Keratinocyte (primary cell): Measurements from ENCODE around the gene RASL11A. TPM values are rescaled to one million over a fixed set of nuclear protein-coding genes. Genes with fewer than 3 reads are reported as not detected.
"Not testable (repeated sequence)": the region's sequence is repeated elsewhere in the genome, so short reads cannot be mapped to it uniquely, and the experiment has no call there.

Experiments used
- DNase-seq: peaks from one replicate; pipeline ENCODE4 v3.0.0-alpha.2; 2011; ENCODE audit warnings: low read depth, missing footprints, low spot score
- FAIRE-seq: peaks from 2 replicates; lab custom pipeline; 2011; peaks lifted over from hg19 to GRCh38; lab: Jason Lieb, UNC
- H2AFZ ChIP-seq: 2 replicates; pipeline ENCODE4 v1.6.0; 2012; ENCODE audit warnings: low read length, control low read depth, inconsistent platforms; ENCODE audit not compliant: control insufficient read depth
- H3K27ac ChIP-seq: 2 replicates; pipeline ENCODE4 v1.5.1; 2011; ENCODE audit warnings: low read length; ENCODE audit not compliant: control insufficient read depth, insufficient read depth
- H3K27me3 ChIP-seq: 3 replicates; pipeline ENCODE4 v1.6.0; 2011; ENCODE audit warnings: low read length; ENCODE audit not compliant: control insufficient read depth, insufficient read depth; ENCODE audit errors: extremely low read depth
- H3K36me3 ChIP-seq, 2 experiments: 2 replicates in 1 of 2; 3 replicates in 1 of 2; pipeline ENCODE4 v1.5.1; 2011; ENCODE audit warnings: low read length in 2 of 2, mild to moderate bottlenecking in 1 of 2; ENCODE audit not compliant: control insufficient read depth in 2 of 2, insufficient read depth in 2 of 2; ENCODE audit errors: extremely low read depth in 1 of 2
- H3K4me1 ChIP-seq: 3 replicates; pipeline ENCODE4 v1.5.1; 2011; ENCODE audit warnings: low read length; ENCODE audit not compliant: control insufficient read depth, insufficient read depth; ENCODE audit errors: extremely low read depth
- H3K4me2 ChIP-seq: 3 replicates; pipeline ENCODE4 v1.6.0; 2011; ENCODE audit warnings: low read depth, low read length; ENCODE audit not compliant: control insufficient read depth, insufficient read depth; ENCODE audit errors: extremely low read depth
- H3K4me3 ChIP-seq, 3 experiments: fragments of 200-600 bp in 1 of 3; sonication (generic) in 1 of 3; 2 replicates in 2 of 3; 3 replicates in 1 of 3; pipeline ENCODE4 v1.5.1; 2011 to 2016; ENCODE audit warnings: low read length in 3 of 3, mild to moderate bottlenecking in 3 of 3, control low read depth in 2 of 3, inconsistent platforms in 1 of 3, low read depth in 1 of 3, mixed read lengths in 1 of 3, mixed run types in 1 of 3, moderate library complexity in 1 of 3; ENCODE audit not compliant: control insufficient read depth in 2 of 3, insufficient read depth in 2 of 3; ENCODE audit errors: extremely low read depth in 1 of 3
- H3K79me2 ChIP-seq: 2 replicates; pipeline ENCODE4 v1.6.0; 2012; ENCODE audit warnings: low read length; ENCODE audit not compliant: control insufficient read depth, insufficient read depth
- H3K9ac ChIP-seq: 3 replicates; pipeline ENCODE4 v1.6.0; 2011; ENCODE audit warnings: low read length; ENCODE audit not compliant: control insufficient read depth, insufficient read depth; ENCODE audit errors: extremely low read depth
- H3K9me1 ChIP-seq: 3 replicates; pipeline ENCODE4 v1.6.0; 2011; ENCODE audit warnings: low read length; ENCODE audit not compliant: control insufficient read depth, insufficient read depth; ENCODE audit errors: extremely low read depth
- H3K9me3 ChIP-seq: 2 replicates; pipeline ENCODE4 v1.5.1; 2012; ENCODE audit warnings: low read depth, low read length; ENCODE audit not compliant: control insufficient read depth
- H4K20me1 ChIP-seq: 3 replicates; pipeline ENCODE4 v1.6.0; 2011; ENCODE audit warnings: low read length; ENCODE audit not compliant: control insufficient read depth, insufficient read depth; ENCODE audit errors: extremely low read depth
- CTCF ChIP-seq, 3 experiments: IDR thresholded peaks in 1 of 3; conservative IDR thresholded peaks in 1 of 3; optimal IDR thresholded peaks in 1 of 3; 2 replicates in 2 of 3; 3 replicates in 1 of 3; pipeline versions ENCODE3 to v1.5.1; 2011; ENCODE audit warnings: low read length in 3 of 3, mild to moderate bottlenecking in 3 of 3, moderate library complexity in 2 of 3, control low read depth in 1 of 3, inconsistent platforms in 1 of 3; ENCODE audit not compliant: insufficient read depth in 2 of 3; ENCODE audit errors: extremely low read depth in 1 of 3
- EZH2 ChIP-seq: IDR thresholded peaks from one replicate; pipeline ENCODE4 v1.6.1; 2012; ENCODE audit warnings: inconsistent platforms, mild to moderate bottlenecking, low read length, moderate library complexity
- dilution Hi-C: fragments of 300-500 bp; cut with MboI; formaldehyde crosslinking; loops from one replicate; pipeline ENCODE4 v1.7.0; 2020; ENCODE audit warnings: low sequenced_read_pairs; ENCODE audit not compliant: extremely low pct_ligation_motif_present
- polyA plus RNA-seq, 5 experiments: library from polyadenylated mRNA; depleted of rRNA in 3 of 5; stranded (reverse) in 3 of 5; stranded (forward) in 1 of 5; unstranded in 1 of 5; fragments of >200 nt; gene quantifications; 1 replicate in 1 of 5; 2 replicates in 3 of 5; 3 replicates in 1 of 5; pipeline versions ENCODE4 v1.2.1 to v1.2.3, GENCODE V29; 2011 to 2012; ENCODE audit warnings: missing spikeins in 2 of 5, low read depth in 1 of 5, low replicate concordance in 1 of 5

RASL11A gene
- polyA plus RNA-seq, 1 donor (not counting 4 experiments of a cell fraction or from before 2014, with no cell fraction given) = 1.5 TPM

GRCh38 chr13:27290715-27291114, 20.1 kb downstream of the RASL11A start:
- dilution Hi-C loops = no loop called here
- H2AFZ ChIP-seq = no peak overlapping the region
- peaks cover 4% of the 10 kb centered on the region for H3K27me3 ChIP-seq
- H4K20me1 ChIP-seq = no peaks in the 10 kb centered on the region
- DNase-seq (no peak), FAIRE-seq (no peak)
- no peaks in the 10 kb centered on the region for H3K9me1 ChIP-seq
- no peaks in the 10 kb centered on the region for H3K36me3 ChIP-seq
- no peaks in the 10 kb centered on the region for H3K9me3 ChIP-seq
- H3K79me2 ChIP-seq = no peaks in the 10 kb centered on the region
- H3K4me1 ChIP-seq = no peaks in the 10 kb centered on the region
- H3K4me2 ChIP-seq = no peak overlapping the region
- no peak overlapping the region for H3K9ac ChIP-seq
- no peak overlapping the region for H3K27ac ChIP-seq
- TF ChIP-seq EZH2 = no peak
- TF ChIP-seq CTCF (optimal IDR thresholded peaks at IDR 0.05 in 1 of 3, IDR thresholded peaks at IDR 0.05 in 1 of 3, conservative IDR thresholded peaks at IDR 0.05 in 1 of 3; ENCODE audit: extremely low read depth in 1 of 3, insufficient read depth in 2 of 3, low read length in 3 of 3) = no peak
- H3K4me3 ChIP-seq = no peak overlapping the region

- H3K4me3 ChIP-seq, H3K9ac ChIP-seq, H3K4me1 ChIP-seq, DNase-seq, H3K9me1 ChIP-seq, H2AFZ ChIP-seq, FAIRE-seq, H3K27me3 ChIP-seq, H3K36me3 ChIP-seq, H4K20me1 ChIP-seq, H3K4me2 ChIP-seq, H3K9me3 ChIP-seq, H3K27ac ChIP-seq, H3K79me2 ChIP-seq, dilution Hi-C loops: not testable (repeated sequence)
Measured at GRCh38 chr13:27291967-27292366, 21.3 kb downstream of the RASL11A start.

GRCh38 chr13:27293076-27293691, 22.6 kb downstream of the RASL11A start:
- Histone ChIP-seq H3K9me3 (no peaks in the 10 kb centered on the region), H2AFZ (no peak overlapping the region), H3K79me2 (no peaks in the 10 kb centered on the region), H3K4me2 (no peak overlapping the region), H3K4me3 (no peak overlapping the region), H3K27ac (no peak overlapping the region), H3K4me1 (no peaks in the 10 kb centered on the region), H3K36me3 (no peaks in the 10 kb centered on the region), H4K20me1 (no peaks in the 10 kb centered on the region), H3K27me3 (peaks cover 4% of the 10 kb centered on the region), H3K9me1 (no peaks in the 10 kb centered on the region), H3K9ac (no peak overlapping the region)
- FAIRE-seq (no peak), DNase-seq (no peak)
- dilution Hi-C loops = no loop called here
- TF ChIP-seq EZH2 = no peak
- no peak for TF ChIP-seq CTCF (optimal IDR thresholded peaks at IDR 0.05 in 1 of 3, IDR thresholded peaks at IDR 0.05 in 1 of 3, conservative IDR thresholded peaks at IDR 0.05 in 1 of 3; ENCODE audit: extremely low read depth in 1 of 3, insufficient read depth in 2 of 3, low read length in 3 of 3)
